ENCODE data around the gene ZNF41.

The ZNF41 gene

GRCh38 chrX:47458528-47458927 is 24.5 kb downstream of the ZNF41 start:
- Histone ChIP-seq H3K27me3 (replicated peaks) (no peaks in the 10 kb centered on the region), H3K36me3 (replicated peaks) (peaks cover 3% of the 10 kb centered on the region), H3K4me3 (ENCODE audit: low read depth, low read length) (no peak overlapping the region), H3K27ac (no peak overlapping the region)
- no peak for DNase-seq
- TF ChIP-seq, protein P1, sequence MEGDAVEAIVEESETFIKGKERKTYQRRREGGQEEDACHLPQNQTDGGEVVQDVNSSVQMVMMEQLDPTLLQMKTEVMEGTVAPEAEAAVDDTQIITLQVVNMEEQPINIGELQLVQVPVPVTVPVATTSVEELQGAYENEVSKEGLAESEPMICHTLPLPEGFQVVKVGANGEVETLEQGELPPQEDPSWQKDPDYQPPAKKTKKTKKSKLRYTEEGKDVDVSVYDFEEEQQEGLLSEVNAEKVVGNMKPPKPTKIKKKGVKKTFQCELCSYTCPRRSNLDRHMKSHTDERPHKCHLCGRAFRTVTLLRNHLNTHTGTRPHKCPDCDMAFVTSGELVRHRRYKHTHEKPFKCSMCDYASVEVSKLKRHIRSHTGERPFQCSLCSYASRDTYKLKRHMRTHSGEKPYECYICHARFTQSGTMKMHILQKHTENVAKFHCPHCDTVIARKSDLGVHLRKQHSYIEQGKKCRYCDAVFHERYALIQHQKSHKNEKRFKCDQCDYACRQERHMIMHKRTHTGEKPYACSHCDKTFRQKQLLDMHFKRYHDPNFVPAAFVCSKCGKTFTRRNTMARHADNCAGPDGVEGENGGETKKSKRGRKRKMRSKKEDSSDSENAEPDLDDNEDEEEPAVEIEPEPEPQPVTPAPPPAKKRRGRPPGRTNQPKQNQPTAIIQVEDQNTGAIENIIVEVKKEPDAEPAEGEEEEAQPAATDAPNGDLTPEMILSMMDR (IDR thresholded peaks at IDR 0.05; ENCODE audit: low read depth, low read length, missing control alignments), result no peak
- in situ Hi-C loops (cut with HindIII; ENCODE audit: low pct_ligation_motif_present, low sequenced_read_pairs), result no loop called here

DNA sequence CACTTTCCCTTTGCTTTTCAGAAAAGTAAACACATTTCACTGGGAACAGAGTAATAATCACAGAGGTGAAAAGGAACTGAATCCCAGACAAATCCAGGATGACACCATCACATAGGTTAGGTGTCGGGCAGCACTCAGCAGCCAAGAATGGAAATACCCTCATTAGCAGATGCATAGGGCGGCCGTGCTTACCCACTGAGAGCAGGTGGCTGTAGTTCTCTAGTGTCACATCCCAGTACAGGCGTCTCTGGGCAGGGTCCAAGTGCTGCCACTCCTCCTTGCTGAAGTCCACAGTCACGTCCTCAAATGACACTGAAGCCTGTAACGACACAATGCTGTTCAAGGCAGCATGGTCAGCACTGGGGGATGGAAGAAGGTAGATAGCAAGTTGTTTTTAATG is 26.9 kb downstream of the ZNF41 start:
- Histone ChIP-seq H3K36me3 (replicated peaks) (peaks cover 6% of the 10 kb centered on the region), H3K27ac (no peak overlapping the region), H3K27me3 (replicated peaks) (no peaks in the 10 kb centered on the region), H3K4me3 (ENCODE audit: low read depth, low read length) (no peak overlapping the region)
- TF ChIP-seq, protein P1 (IDR thresholded peaks at IDR 0.05; ENCODE audit: low read depth, low read length, missing control alignments), result no peak
- no peak for DNase-seq
- in situ Hi-C loops (cut with HindIII; ENCODE audit: low pct_ligation_motif_present, low sequenced_read_pairs), result no loop called here

- H3K36me3 ChIP-seq (replicated peaks), result peaks cover 15% of the 10 kb centered on the region
- H3K27ac ChIP-seq, result no peak overlapping the region
- in situ Hi-C loops (cut with HindIII; ENCODE audit: low pct_ligation_motif_present, low sequenced_read_pairs), result no loop called here
- TF ChIP-seq, protein P1 (IDR thresholded peaks at IDR 0.05; ENCODE audit: low read depth, low read length, missing control alignments), result no peak
- no peaks in the 10 kb centered on the region for H3K27me3 ChIP-seq (replicated peaks)
- H3K4me3 ChIP-seq (ENCODE audit: low read depth, low read length), result no peak overlapping the region
- no peak for DNase-seq
Measured at GRCh38 chrX:47452112-47452511, 30.9 kb downstream of the ZNF41 start.

- H3K4me3 ChIP-seq (ENCODE audit: low read depth, low read length), result no peak overlapping the region
- TF ChIP-seq, protein P1 (IDR thresholded peaks at IDR 0.05; ENCODE audit: low read depth, low read length, missing control alignments), result no peak
- DNase-seq, result no peak
- no peaks in the 10 kb centered on the region for H3K27me3 ChIP-seq (replicated peaks)
- H3K27ac ChIP-seq, result no peak overlapping the region
- in situ Hi-C loops (cut with HindIII; ENCODE audit: low pct_ligation_motif_present, low sequenced_read_pairs), result no loop called here
- H3K36me3 ChIP-seq (replicated peaks), result peaks cover 12% of the 10 kb centered on the region
Measured at GRCh38 chrX:47448165-47448806, 34.7 kb downstream of the ZNF41 start.

- Histone ChIP-seq H3K36me3 (replicated peaks) (peaks cover 11% of the 10 kb centered on the region), H3K4me3 (ENCODE audit: low read depth, low read length) (no peak overlapping the region), H3K27ac (no peak overlapping the region), H3K27me3 (replicated peaks) (no peaks in the 10 kb centered on the region)
- in situ Hi-C loops (cut with HindIII; ENCODE audit: low pct_ligation_motif_present, low sequenced_read_pairs), result no loop called here
- TF ChIP-seq, protein P1 (IDR thresholded peaks at IDR 0.05; ENCODE audit: low read depth, low read length, missing control alignments), result no peak
- no peak for DNase-seq
Measured at GRCh38 chrX:47447607-47448006, 35.4 kb downstream of the ZNF41 start.

- H3K27ac ChIP-seq, result no peak overlapping the region
- no peaks in the 10 kb centered on the region for H3K27me3 ChIP-seq (replicated peaks)
- H3K4me3 ChIP-seq (ENCODE audit: low read depth, low read length), result no peak overlapping the region
- DNase-seq, result no peak
- TF ChIP-seq, protein P1 (IDR thresholded peaks at IDR 0.05; ENCODE audit: low read depth, low read length, missing control alignments), result no peak
- in situ Hi-C loops (cut with HindIII; ENCODE audit: low pct_ligation_motif_present, low sequenced_read_pairs), result no loop called here
- peaks cover 8% of the 10 kb centered on the region for H3K36me3 ChIP-seq (replicated peaks)
Measured at GRCh38 chrX:47446971-47447370, 36.1 kb downstream of the ZNF41 start.
